ENCODE measurements around the gene AP3S1. TPM values are rescaled to one million over a fixed set of nuclear protein-coding genes. Genes with fewer than 3 reads are reported as not detected.
"Not testable (repeated sequence)": the region's sequence is repeated elsewhere in the genome, so short reads cannot be mapped to it uniquely, and the experiment has no call there.

AP3S1 gene
- polyA plus RNA-seq, 4 donors = 62.7 to 149 (median 126) TPM

GRCh38 chr5:115885208-115885607 is 43.5 kb downstream of the AP3S1 start:
- not testable (repeated sequence) for H3K4me3 ChIP-seq (ENCODE audit: low read depth in 1 of 3, low read length in 3 of 3); H3K9me3 ChIP-seq (ENCODE audit: control insufficient read depth in 2 of 2, insufficient read depth in 1 of 2, low read depth in 1 of 2, low read length in 1 of 2); H3K4me1 ChIP-seq (ENCODE audit: control insufficient read depth in 3 of 3, insufficient read depth in 2 of 3, low read depth in 1 of 3, low read length in 2 of 3); H3K27me3 ChIP-seq (ENCODE audit: control insufficient read depth in 3 of 3, insufficient read depth in 3 of 3, low read length in 3 of 3)
- Histone ChIP-seq H3K27ac (ENCODE audit: low read depth in 1 of 3, low read length in 2 of 3) (peak overlapping the region; percentile 42 to 73 (median 64)), H3K36me3 (ENCODE audit: control insufficient read depth in 3 of 3, insufficient read depth in 2 of 3, low read depth in 1 of 3, low read length in 3 of 3) (peaks cover 0 to 16% (median 0%) of the 10 kb centered on the region in 3 donors)
- WGBS, 3 donors = 16 to 63% (median 35%) methylated on average over 3 of the region's 3 CpGs
- peak; percentile 63 to 94 for DNase-seq
- peak; percentile 51 for FAIRE-seq

- peaks cover 0 to 11% (median 0%) of the 10 kb centered on the region in 3 donors for H3K36me3 ChIP-seq (ENCODE audit: control insufficient read depth in 3 of 3, insufficient read depth in 2 of 3, low read depth in 1 of 3, low read length in 3 of 3)
- peak; percentile 26 for FAIRE-seq
- DNase-seq = peak in 1 of 2 donors; percentile 18
- no peaks in the 10 kb centered on the region for H3K27me3 ChIP-seq (ENCODE audit: control insufficient read depth in 3 of 3, insufficient read depth in 3 of 3, low read length in 3 of 3)
- H3K9me3 ChIP-seq (ENCODE audit: control insufficient read depth in 2 of 2, insufficient read depth in 1 of 2, low read depth in 1 of 2, low read length in 1 of 2) = no peaks in the 10 kb centered on the region
- H3K4me1 ChIP-seq (ENCODE audit: control insufficient read depth in 3 of 3, insufficient read depth in 2 of 3, low read depth in 1 of 3, low read length in 2 of 3) = peaks cover 0 to 3% (median 0%) of the 10 kb centered on the region in 3 donors
- no peak overlapping the region for H3K4me3 ChIP-seq (ENCODE audit: low read depth in 1 of 3, low read length in 3 of 3)
- no peak overlapping the region for H3K27ac ChIP-seq (ENCODE audit: low read depth in 1 of 3, low read length in 2 of 3)
- 44 to 72% (median 58%) methylated on average over 1 of the region's 1 CpG for WGBS, 3 donors
These were observed 46.3 kb downstream of the AP3S1 start for GRCh38 chr5:115888027-115888426.

GRCh38 chr5:115892021-115892420 is 50.3 kb downstream of the AP3S1 start:
- H3K36me3 ChIP-seq (ENCODE audit: control insufficient read depth in 3 of 3, insufficient read depth in 2 of 3, low read depth in 1 of 3, low read length in 3 of 3) = peaks cover 0 to 6% (median 0%) of the 10 kb centered on the region in 3 donors
- H3K4me3 ChIP-seq (ENCODE audit: low read depth in 1 of 3, low read length in 3 of 3) = no peak overlapping the region
- H3K9me3 ChIP-seq (ENCODE audit: control insufficient read depth in 2 of 2, insufficient read depth in 1 of 2, low read depth in 1 of 2, low read length in 1 of 2) = no peaks in the 10 kb centered on the region
- 95 to 96% (median 96%) methylated on average over 1 of the region's 1 CpG for WGBS, 3 donors
- H3K4me1 ChIP-seq (ENCODE audit: control insufficient read depth in 3 of 3, insufficient read depth in 2 of 3, low read depth in 1 of 3, low read length in 2 of 3) = no peaks in the 10 kb centered on the region
- no peak for DNase-seq
- H3K27me3 ChIP-seq (ENCODE audit: control insufficient read depth in 3 of 3, insufficient read depth in 3 of 3, low read length in 3 of 3) = no peaks in the 10 kb centered on the region
- no peak overlapping the region for H3K27ac ChIP-seq (ENCODE audit: low read depth in 1 of 3, low read length in 2 of 3)
- no peak for FAIRE-seq

GRCh38 chr5:115894342-115894741 is 52.6 kb downstream of the AP3S1 start:
- no peak for DNase-seq

GRCh38 chr5:115895821-115896220 is 54.1 kb downstream of the AP3S1 start:
- Histone ChIP-seq H3K27me3 (ENCODE audit: control insufficient read depth in 3 of 3, insufficient read depth in 3 of 3, low read length in 3 of 3) (no peaks in the 10 kb centered on the region), H3K4me1 (ENCODE audit: control insufficient read depth in 3 of 3, insufficient read depth in 2 of 3, low read depth in 1 of 3, low read length in 2 of 3) (no peaks in the 10 kb centered on the region), H3K27ac (ENCODE audit: low read depth in 1 of 3, low read length in 2 of 3) (no peak overlapping the region), H3K9me3 (ENCODE audit: control insufficient read depth in 2 of 2, insufficient read depth in 1 of 2, low read depth in 1 of 2, low read length in 1 of 2) (no peaks in the 10 kb centered on the region), H3K36me3 (ENCODE audit: control insufficient read depth in 3 of 3, insufficient read depth in 2 of 3, low read depth in 1 of 3, low read length in 3 of 3) (peaks cover 0 to 8% (median 0%) of the 10 kb centered on the region in 3 donors), H3K4me3 (ENCODE audit: low read depth in 1 of 3, low read length in 3 of 3) (no peak overlapping the region)
- no peak for DNase-seq
- no peak for FAIRE-seq
- 90 to 94% (median 90%) methylated on average over 3 of the region's 3 CpGs for WGBS, 3 donors

More at GRCh38 chr5:115894342-115894741, 52.6 kb downstream of the AP3S1 start:
- Histone ChIP-seq H3K27me3 (ENCODE audit: control insufficient read depth in 3 of 3, insufficient read depth in 3 of 3, low read length in 3 of 3) (no peaks in the 10 kb centered on the region), H3K36me3 (ENCODE audit: control insufficient read depth in 3 of 3, insufficient read depth in 2 of 3, low read depth in 1 of 3, low read length in 3 of 3) (peaks cover 0 to 7% (median 0%) of the 10 kb centered on the region in 3 donors), H3K4me3 (ENCODE audit: low read depth in 1 of 3, low read length in 3 of 3) (no peak overlapping the region), H3K4me1 (ENCODE audit: control insufficient read depth in 3 of 3, insufficient read depth in 2 of 3, low read depth in 1 of 3, low read length in 2 of 3) (no peaks in the 10 kb centered on the region), H3K27ac (ENCODE audit: low read depth in 1 of 3, low read length in 2 of 3) (no peak overlapping the region), H3K9me3 (ENCODE audit: control insufficient read depth in 2 of 2, insufficient read depth in 1 of 2, low read depth in 1 of 2, low read length in 1 of 2) (no peaks in the 10 kb centered on the region)
- WGBS, 3 donors = 84 to 93% (median 92%) methylated on average over 3 of the region's 3 CpGs
- no peak for FAIRE-seq

- Histone ChIP-seq H3K27ac (ENCODE audit: low read depth in 1 of 3, low read length in 2 of 3) (no peak overlapping the region), H3K4me1 (ENCODE audit: control insufficient read depth in 3 of 3, insufficient read depth in 2 of 3, low read depth in 1 of 3, low read length in 2 of 3) (no peaks in the 10 kb centered on the region), H3K27me3 (ENCODE audit: control insufficient read depth in 3 of 3, insufficient read depth in 3 of 3, low read length in 3 of 3) (no peaks in the 10 kb centered on the region), H3K36me3 (ENCODE audit: control insufficient read depth in 3 of 3, insufficient read depth in 2 of 3, low read depth in 1 of 3, low read length in 3 of 3) (peaks cover 0 to 4% (median 0%) of the 10 kb centered on the region in 3 donors), H3K9me3 (ENCODE audit: control insufficient read depth in 2 of 2, insufficient read depth in 1 of 2, low read depth in 1 of 2, low read length in 1 of 2) (no peaks in the 10 kb centered on the region), H3K4me3 (ENCODE audit: low read depth in 1 of 3, low read length in 3 of 3) (no peak overlapping the region)
- DNase-seq (no peak), FAIRE-seq (no peak)
- WGBS, 3 donors = 96 to 100% (median 97%) methylated on average over 1 of the region's 1 CpG
These were observed 56.9 kb downstream of the AP3S1 start for GRCh38 chr5:115898656-115899055.

GRCh38 chr5:115907177-115907576 is 65.4 kb downstream of the AP3S1 start:
- no peaks in the 10 kb centered on the region for H3K9me3 ChIP-seq (ENCODE audit: control insufficient read depth in 2 of 2, insufficient read depth in 1 of 2, low read depth in 1 of 2, low read length in 1 of 2)
- peaks cover 0 to 2% (median 0%) of the 10 kb centered on the region in 3 donors for H3K36me3 ChIP-seq (ENCODE audit: control insufficient read depth in 3 of 3, insufficient read depth in 2 of 3, low read depth in 1 of 3, low read length in 3 of 3)
- no peaks in the 10 kb centered on the region for H3K4me1 ChIP-seq (ENCODE audit: control insufficient read depth in 3 of 3, insufficient read depth in 2 of 3, low read depth in 1 of 3, low read length in 2 of 3)
- H3K27me3 ChIP-seq (ENCODE audit: control insufficient read depth in 3 of 3, insufficient read depth in 3 of 3, low read length in 3 of 3) = no peaks in the 10 kb centered on the region
- FAIRE-seq (no peak), DNase-seq (no peak)
- WGBS, 3 donors = 85 to 94% (median 94%) methylated on average over 2 of the region's 2 CpGs
- H3K27ac ChIP-seq (ENCODE audit: low read depth in 1 of 3, low read length in 2 of 3) = no peak overlapping the region
- no peak overlapping the region for H3K4me3 ChIP-seq (ENCODE audit: low read depth in 1 of 3, low read length in 3 of 3)

GRCh38 chr5:115913623-115914400 is 72.1 kb downstream of the AP3S1 start:
- not testable (repeated sequence) for H3K36me3 ChIP-seq (ENCODE audit: control insufficient read depth in 3 of 3, insufficient read depth in 2 of 3, low read depth in 1 of 3, low read length in 3 of 3); H3K9me3 ChIP-seq (ENCODE audit: control insufficient read depth in 2 of 2, insufficient read depth in 1 of 2, low read depth in 1 of 2, low read length in 1 of 2); H3K27ac ChIP-seq (ENCODE audit: low read depth in 1 of 3, low read length in 2 of 3); H3K27me3 ChIP-seq (ENCODE audit: control insufficient read depth in 3 of 3, insufficient read depth in 3 of 3, low read length in 3 of 3); DNase-seq; H3K4me3 ChIP-seq (ENCODE audit: low read depth in 1 of 3, low read length in 3 of 3); H3K4me1 ChIP-seq (ENCODE audit: control insufficient read depth in 3 of 3, insufficient read depth in 2 of 3, low read depth in 1 of 3, low read length in 2 of 3)
- peak; percentile 98 for FAIRE-seq
- 78 to 84% (median 81%) methylated on average over 5 of the region's 5 CpGs for WGBS, 3 donors
